HFF-Myc (cell line): ENCODE results near the gene ABCD4.
A peak's percentile ranks its signal among the peaks of the same experiment; 100 is the strongest.
"Not testable (repeated sequence)": the region's sequence is repeated elsewhere in the genome, so short reads cannot be mapped to it uniquely, and the experiment has no call there.

Source experiments
- DNase-seq: peaks from one replicate; pipeline ENCODE4 v3.0.0-alpha.2; 2011; ENCODE audit warnings: low read depth; ENCODE audit errors: extremely low read depth
- H3K4me3 ChIP-seq: replicated peaks from 2 replicates; pipeline ENCODE4 v1.5.1; 2011; ENCODE audit warnings: low read depth, mild to moderate bottlenecking, control low read depth, low read length
- CTCF ChIP-seq: IDR thresholded peaks from 2 replicates; pipeline ENCODE4 v1.5.1; 2012; ENCODE audit warnings: mild to moderate bottlenecking, low read depth, low read length, control low read depth; ENCODE audit errors: missing control alignments

The ABCD4 gene

GRCh38 chr14:74290415-74290814 lies 12.3 kb downstream of the ABCD4 start:
- H3K4me3 ChIP-seq: no peak overlapping the region
- TF ChIP-seq CTCF: peak; percentile 55
- no peak for DNase-seq

GRCh38 chr14:74289801-74290200 lies 12.9 kb downstream of the ABCD4 start:
- no peak overlapping the region for H3K4me3 ChIP-seq
- TF ChIP-seq CTCF: no peak

GRCh38 chr14:74286736-74287135 lies 16.0 kb downstream of the ABCD4 start:
- no peak for TF ChIP-seq CTCF
- no peak overlapping the region for H3K4me3 ChIP-seq
- DNase-seq: no peak

More at GRCh38 chr14:74289801-74290200, 12.9 kb downstream of the ABCD4 start:
- DNase-seq: no peak

- no peak for DNase-seq
- no peak for TF ChIP-seq CTCF
- no peak overlapping the region for H3K4me3 ChIP-seq
Observed at GRCh38 chr14:74281069-74281468, 21.7 kb downstream of the ABCD4 start.

- DNase-seq: no peak
- H3K4me3 ChIP-seq: no peak overlapping the region
- TF ChIP-seq CTCF: no peak
Observed at GRCh38 chr14:74278080-74278479, 24.7 kb downstream of the ABCD4 start.

- peak; percentile 20 for DNase-seq
- no peak overlapping the region for H3K4me3 ChIP-seq
- no peak for TF ChIP-seq CTCF
Observed at GRCh38 chr14:74275241-74275841, 27.4 kb downstream of the ABCD4 start.

GRCh38 chr14:74271365-74271764 lies 31.4 kb downstream of the ABCD4 start:
- no peak for DNase-seq
- TF ChIP-seq CTCF: no peak
- H3K4me3 ChIP-seq: no peak overlapping the region

- DNase-seq: peak; percentile 31
- H3K4me3 ChIP-seq: not testable (repeated sequence)
Observed at GRCh38 chr14:74270382-74271177, 32.2 kb downstream of the ABCD4 start.
